GM18526 (cell line): ENCODE data around the gene RPL10A.

Source experiments
- POLR2A ChIP-seq: IDR thresholded peaks from 3 replicates; pipeline ENCODE4 v1.6.1; 2011; ENCODE audit not compliant: insufficient read length; ENCODE audit errors: extremely low read depth

Gene RPL10A

DNA sequence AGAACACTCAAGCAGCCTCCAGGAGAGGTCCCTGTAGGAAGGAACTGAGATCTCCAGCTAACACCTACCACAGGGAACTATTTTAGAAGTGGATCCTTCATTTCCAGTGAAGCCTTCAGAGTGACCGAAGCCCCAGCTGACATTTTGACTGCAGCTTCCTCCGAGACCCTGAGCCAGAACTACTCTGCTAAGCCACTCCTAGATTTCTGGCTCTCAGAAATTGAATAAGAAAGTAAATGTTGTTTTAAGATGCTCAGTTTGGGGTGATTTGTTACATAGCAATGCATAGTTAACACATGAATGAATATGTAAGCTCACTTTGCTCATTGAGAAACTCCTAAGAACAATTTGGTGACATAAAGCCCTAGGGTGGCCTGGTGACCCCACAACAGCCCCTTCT lies 39.0 kb downstream of the RPL10A start:
- no peak for TF ChIP-seq POLR2A

DNA sequence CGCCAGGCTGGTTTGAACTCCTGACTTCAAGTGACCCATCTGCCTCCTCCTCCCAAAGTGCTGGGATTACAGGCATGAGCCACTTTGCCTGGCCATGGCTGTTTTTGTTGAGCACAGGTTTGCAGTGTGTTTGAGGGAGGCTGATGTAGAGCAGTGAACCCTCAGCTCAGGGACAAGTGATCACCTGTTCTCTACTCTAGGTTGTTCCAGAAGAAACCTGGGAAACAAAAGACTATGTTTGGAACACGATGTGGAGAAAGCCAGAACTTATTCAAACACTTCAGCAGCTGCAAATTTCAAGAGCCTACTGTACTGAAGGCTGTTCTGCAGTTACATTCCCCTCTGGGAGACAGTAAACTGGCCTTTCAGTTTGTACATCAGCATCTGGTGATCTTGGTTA lies 39.8 kb downstream of the RPL10A start:
- TF ChIP-seq POLR2A, result no peak

DNA sequence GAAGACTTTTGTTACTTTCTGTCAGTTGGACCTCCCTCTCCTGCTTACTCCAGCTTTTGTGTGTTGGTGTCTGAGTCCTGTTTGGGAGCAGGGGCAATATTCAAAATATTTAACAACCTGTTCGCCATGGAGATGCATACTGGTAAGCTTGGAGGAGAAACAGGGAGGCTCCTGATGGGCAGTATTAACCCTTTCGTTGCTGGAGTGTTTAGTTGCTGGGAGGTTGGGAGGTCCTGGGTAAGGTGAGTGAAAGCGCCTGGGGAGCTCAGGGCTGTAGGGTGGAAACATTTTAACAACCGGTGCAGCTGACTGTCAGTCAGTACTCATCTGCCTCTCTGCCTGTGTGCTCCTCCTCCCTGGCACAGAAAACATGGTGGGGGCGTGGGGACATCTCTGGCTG lies 40.3 kb downstream of the RPL10A start:
- no peak for TF ChIP-seq POLR2A

DNA sequence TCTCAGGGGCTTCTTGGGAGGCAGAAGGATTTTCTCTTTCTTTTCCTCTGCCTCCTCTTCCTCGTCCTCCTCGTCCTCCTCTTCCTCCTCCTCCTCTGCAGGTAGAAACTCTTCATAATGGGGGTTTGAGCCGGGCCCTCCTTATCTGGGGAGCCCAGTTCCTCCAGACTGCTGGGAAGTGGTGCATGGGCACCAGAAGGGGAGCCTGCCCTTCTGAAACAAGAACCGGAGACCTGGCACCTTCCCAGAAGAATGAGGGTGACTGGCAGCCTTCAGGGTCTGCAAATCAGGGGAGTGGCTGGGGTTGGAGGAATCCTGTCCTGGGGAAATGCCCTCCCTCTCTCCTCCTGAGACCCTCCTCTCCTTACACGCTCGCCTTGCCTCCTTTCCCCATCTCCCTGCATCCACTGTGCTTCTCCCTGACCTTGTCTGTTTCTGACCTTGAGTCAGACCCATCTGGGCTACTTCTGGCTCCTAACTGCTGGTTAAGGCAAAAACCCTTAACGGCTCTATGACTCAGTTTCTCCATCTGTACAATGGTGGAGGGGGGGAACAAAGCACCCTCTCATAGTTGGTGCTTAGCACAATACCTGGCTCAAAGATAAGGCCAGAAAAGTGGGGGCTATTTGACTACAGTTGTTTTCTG lies 42.8 kb downstream of the RPL10A start:
- TF ChIP-seq POLR2A, result no peak

DNA sequence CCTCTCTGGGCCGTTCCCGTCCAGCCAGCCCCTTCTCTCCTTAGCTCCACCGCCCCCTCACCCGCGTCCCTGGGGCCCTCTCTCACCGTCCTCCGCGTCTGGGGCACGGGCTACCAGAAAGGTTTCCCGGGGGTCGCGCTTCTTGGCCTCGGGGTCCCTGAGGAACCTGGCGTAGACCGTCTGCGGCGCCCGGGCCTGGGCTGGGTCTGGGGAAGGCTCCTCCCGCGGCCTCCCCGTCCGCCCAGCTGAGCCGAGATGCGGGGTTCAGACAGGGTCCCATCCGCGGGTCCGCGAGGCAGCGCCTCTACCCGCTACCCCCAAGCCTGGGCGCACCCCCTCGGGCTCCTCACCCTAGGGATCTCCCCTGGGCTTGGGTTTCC lies 43.4 kb downstream of the RPL10A start:
- TF ChIP-seq POLR2A, result no peak

DNA sequence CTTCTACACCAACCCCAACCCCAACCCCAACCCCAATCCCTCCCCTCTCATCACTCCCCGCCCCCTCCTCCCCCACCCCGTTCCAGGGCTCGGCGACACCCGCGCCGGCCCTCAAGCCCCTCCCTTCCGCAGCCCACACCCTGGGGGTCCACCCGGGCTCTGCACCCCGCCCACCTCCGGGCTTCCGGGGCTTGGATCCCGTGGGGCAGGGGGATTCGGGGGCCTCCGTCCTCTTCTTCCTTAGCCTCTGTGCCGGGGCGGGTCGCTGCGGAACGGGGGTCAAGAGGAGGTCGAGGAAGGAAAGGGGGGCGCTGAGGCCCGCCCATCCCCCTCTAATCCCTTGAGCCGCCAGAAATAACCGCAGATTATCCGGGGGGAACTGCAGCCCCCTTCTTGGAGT lies 43.8 kb downstream of the RPL10A start:
- no peak for TF ChIP-seq POLR2A

DNA sequence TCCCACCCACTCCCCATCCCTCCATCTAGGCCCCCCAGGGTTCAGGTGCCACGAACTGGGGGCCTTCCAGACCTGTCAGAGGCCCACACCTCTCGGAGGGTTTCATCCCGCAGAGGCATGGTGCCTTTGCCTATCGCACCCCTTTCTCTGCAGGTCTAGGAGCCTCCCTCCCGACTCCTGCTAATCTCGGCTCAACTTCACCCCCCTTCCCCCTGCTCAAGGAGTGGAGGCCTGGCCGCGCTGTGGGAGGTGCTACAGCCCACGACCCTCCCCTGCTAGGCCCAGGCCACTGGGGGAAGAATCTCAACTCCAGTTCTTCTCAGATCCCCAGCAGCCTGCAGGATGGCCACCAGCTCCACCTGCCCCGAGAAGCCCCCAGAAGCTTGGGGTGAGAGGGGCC lies 44.5 kb downstream of the RPL10A start, which contains the start of gene TULP1:
Gene TULP1, minus strand, starts transcription at position 157 of the 400 bp plus-strand sequence. Its CDS starts 38 bp downstream, at position 119.
- no peak for TF ChIP-seq POLR2A

DNA sequence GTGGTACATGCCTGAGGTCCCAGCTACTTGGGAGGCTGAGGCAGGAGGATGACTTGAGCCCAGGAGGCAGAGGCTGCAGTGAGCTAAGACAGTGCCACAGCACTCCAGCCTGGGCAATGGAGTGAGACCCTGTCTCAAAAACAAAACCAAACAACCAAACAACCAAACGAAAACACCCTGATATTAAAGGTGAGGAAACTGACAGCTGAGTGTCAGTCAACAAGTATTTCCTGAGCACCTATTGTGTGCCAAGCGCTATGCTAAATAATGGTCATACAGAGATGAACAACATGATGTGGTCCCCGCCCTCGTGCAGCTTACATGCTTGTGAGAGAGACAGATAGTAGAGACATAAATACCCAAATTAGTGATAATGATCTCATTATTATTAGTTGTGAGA lies 46.4 kb downstream of the RPL10A start:
- no peak for TF ChIP-seq POLR2A

DNA sequence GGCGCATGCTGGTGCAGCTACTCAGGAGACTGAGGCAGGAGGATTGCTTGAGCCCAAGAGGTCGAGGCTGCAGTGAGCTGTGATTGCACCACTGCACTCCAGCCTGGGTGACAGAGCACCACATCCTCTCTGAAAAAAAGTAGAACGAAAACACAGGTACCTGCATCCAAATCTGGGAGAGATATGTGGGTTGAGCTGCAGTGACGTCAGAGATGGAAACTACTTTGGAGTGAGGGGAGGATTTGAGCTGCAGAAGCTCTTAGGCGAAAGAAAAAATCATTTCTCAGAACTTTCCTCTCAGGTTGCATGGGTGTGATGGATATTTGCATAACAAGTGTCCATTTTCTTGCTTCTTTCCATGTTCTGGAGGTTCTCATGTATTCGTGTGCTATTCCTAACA lies 48.5 kb downstream of the RPL10A start:
- TF ChIP-seq POLR2A, result no peak

DNA sequence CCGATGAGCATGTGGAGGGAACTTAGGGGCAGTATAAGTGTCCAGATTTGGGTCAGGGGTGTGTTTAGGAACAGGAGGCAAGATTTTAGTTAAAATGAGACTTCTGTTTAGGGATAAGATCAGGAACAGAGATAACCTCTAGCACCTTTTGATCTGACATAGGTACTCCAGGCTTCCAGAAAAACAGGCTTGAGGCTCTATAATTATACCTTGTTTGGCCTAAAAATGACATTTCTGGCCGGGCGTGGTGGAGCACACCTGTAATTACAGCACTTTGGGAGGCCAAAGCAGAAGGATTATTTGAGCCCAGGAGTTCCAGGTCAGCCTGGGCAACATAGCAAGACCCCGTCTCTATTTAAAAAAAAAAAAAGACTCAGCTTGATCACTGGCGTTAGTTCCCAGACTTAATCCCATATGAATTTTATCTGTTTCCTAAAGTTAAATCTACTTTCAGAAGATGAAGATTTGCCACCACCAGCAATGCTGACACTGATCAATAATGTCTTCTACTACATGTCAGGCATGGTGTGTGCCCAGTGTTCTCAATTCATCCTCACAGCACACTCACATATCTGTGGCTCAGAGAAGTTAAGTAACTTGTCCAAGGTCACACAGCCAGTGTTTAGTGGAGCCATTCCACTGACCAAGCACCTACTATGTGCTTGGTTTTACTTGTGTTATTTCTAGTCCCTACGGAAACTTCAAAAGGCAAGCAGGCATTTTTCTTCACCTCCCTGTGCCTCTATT lies 50.5 kb downstream of the RPL10A start:
- TF ChIP-seq POLR2A, result no peak

DNA sequence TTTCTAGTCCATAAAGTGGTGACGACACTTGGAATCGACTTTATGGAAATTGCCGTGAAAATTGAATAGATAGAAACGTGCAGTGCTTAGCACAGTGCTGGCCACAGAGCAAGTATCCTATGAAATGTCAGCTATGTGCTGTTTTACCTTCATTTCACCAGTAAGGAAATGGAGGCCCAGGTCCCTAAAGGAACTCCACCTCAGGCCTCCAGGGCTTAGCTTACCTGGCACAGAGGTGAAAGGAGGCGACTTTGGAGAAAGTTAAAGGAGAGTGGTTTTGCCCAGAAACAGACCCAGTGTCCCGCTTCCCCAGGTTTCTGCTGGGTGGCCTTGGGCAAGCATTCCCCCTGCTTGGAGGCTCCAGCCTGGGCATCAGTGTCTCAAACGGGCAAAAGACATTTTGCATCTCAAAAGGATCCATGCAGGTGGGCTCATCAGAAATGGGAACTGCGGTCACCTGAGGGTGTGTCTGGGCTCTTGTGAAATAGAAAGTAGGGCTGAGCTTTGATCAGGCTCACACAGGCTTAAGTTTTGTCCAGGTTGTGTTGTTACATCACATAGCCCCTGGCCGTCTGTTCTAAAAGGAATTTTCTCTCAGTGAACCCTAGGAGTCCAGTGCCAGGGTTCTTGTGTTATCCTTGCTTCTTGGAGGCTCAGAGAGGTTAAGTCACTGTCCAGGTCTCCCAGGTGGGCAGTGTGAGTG lies 51.3 kb downstream of the RPL10A start:
- TF ChIP-seq POLR2A, result no peak
